ENCODE results near the gene GRK5.

DNA sequence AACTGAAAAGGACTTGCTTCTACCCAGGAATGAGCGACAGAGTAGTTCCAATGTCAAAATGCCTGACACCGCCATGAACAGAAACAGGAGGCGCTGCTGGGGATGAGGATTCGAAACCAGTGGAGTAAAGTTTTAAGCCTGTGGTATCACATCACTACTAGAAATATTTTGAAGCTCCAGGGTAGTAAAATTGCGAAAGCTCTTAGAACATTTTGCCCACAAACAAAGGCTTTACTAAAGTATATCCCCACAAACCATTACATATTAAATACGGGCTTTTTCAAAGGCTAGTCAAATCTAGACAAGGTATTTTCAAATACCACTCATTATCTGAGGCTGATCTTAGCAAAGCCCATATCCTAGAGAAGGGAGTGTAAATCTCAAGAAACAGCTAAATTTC lies 31.2 kb upstream of the GRK5 start:
- TF ChIP-seq POLR2A (IDR thresholded peaks at IDR 0.05) (no peak), CTCF (IDR thresholded peaks at IDR 0.05) (no peak)
